GM23248 (cell line): ENCODE measurements around the gene PYGM. TPM values are rescaled to one million over a fixed set of nuclear protein-coding genes. Genes with fewer than 3 reads are reported as not detected.

Experiments
- DNase-seq: peaks from one replicate; pipeline ENCODE4 v3.0.0-alpha.2; 2015
- H2AFZ ChIP-seq: fragments of 200-600 bp; sonication (generic); 2 replicates; pipeline ENCODE4 v1.6.1; 2016; ENCODE audit warnings: antibody characterized with exemption
- H3F3A ChIP-seq: fragments of 200-600 bp; sonication (generic); 2 replicates; pipeline ENCODE4 v1.6.1; 2016; ENCODE audit warnings: mild to moderate bottlenecking, antibody characterized with exemption, mixed run types; ENCODE audit not compliant: insufficient read depth
- H3K27ac ChIP-seq: fragments of 200-600 bp; sonication (generic); 2 replicates; pipeline ENCODE4 v1.5.1; 2016; ENCODE audit warnings: mild to moderate bottlenecking
- H3K27me3 ChIP-seq: fragments of 200-600 bp; sonication (generic); replicated peaks from 2 replicates; pipeline ENCODE4 v1.6.1; 2016; ENCODE audit warnings: mild to moderate bottlenecking; ENCODE audit not compliant: insufficient read depth
- H3K36me3 ChIP-seq: fragments of 200-600 bp; sonication (generic); 2 replicates; pipeline ENCODE4 v1.6.1; 2016; ENCODE audit warnings: low read depth, mild to moderate bottlenecking
- H3K4me1 ChIP-seq: fragments of 200-600 bp; sonication (generic); 2 replicates; pipeline ENCODE4 v1.6.1; 2016; ENCODE audit warnings: mild to moderate bottlenecking; ENCODE audit not compliant: insufficient read depth
- H3K4me2 ChIP-seq: fragments of 200-600 bp; sonication (generic); one replicate; pipeline ENCODE4 v1.6.1; 2016; ENCODE audit warnings: mild to moderate bottlenecking; ENCODE audit not compliant: unreplicated experiment
- H3K4me3 ChIP-seq: fragments of 200-600 bp; sonication (generic); 2 replicates; pipeline ENCODE4 v1.5.1; 2016; ENCODE audit warnings: mild to moderate bottlenecking
- H3K79me2 ChIP-seq: fragments of 200-600 bp; sonication (generic); 2 replicates; pipeline ENCODE4 v1.6.1; 2016; ENCODE audit warnings: mild to moderate bottlenecking; ENCODE audit not compliant: insufficient read depth
- H3K9ac ChIP-seq: fragments of 200-600 bp; sonication (generic); 2 replicates; pipeline ENCODE4 v1.6.1; 2016; ENCODE audit warnings: mild to moderate bottlenecking
- H3K9me2 ChIP-seq: fragments of 200-600 bp; sonication (generic); 2 replicates; pipeline ENCODE4 v1.6.1; 2016; ENCODE audit warnings: mixed run types, mild to moderate bottlenecking, moderate library complexity; ENCODE audit not compliant: insufficient read depth
- H3K9me3 ChIP-seq: fragments of 200-600 bp; sonication (generic); one replicate; pipeline ENCODE4 v1.6.1; 2017; ENCODE audit warnings: low read depth
- H4K20me1 ChIP-seq: fragments of 200-600 bp; sonication (generic); 2 replicates; pipeline ENCODE4 v1.6.0; 2016; ENCODE audit not compliant: insufficient read depth
- EZH2 ChIP-seq: fragments of 200-600 bp; sonication (generic); IDR thresholded peaks from 2 replicates; pipeline ENCODE4 v1.6.1; 2018; ENCODE audit warnings: antibody characterized with exemption, mild to moderate bottlenecking; ENCODE audit not compliant: insufficient read depth, poor library complexity, severe bottlenecking
- EZH2phosphoT487 ChIP-seq: fragments of 200-600 bp; sonication (generic); IDR thresholded peaks from 2 replicates; pipeline ENCODE4 v1.6.1; 2018; ENCODE audit warnings: antibody characterized with exemption, moderate library complexity, mild to moderate bottlenecking, low read depth; ENCODE audit not compliant: insufficient read depth
- WGBS, 2 experiments: methylation state at CpG; one replicate each; pipeline ENCODE4 v1.1.6; 2015 to 2017; ENCODE audit warnings: low lambda C conversion rate in 2 of 2, low coverage in 1 of 2; ENCODE audit errors: missing lambda C conversion rate in 2 of 2; 5-methylcytosine and 5-hydroxymethylcytosine counted together
- in situ Hi-C: fragments of 300-500 bp; cut with MboI; formaldehyde crosslinking; loops from 2 replicates; pipeline ENCODE4 v1.15.0; 2020
- polyA plus RNA-seq: library from polyadenylated mRNA; unstranded; fragments of >200 nt; fragmentation: Nextera tagmentation; extraction: Ambion mirVana; gene quantifications from 2 replicates; pipeline ENCODE4 v1.2.1, GENCODE V29; 2016
- total RNA-seq: library from RNA; depleted of rRNA; stranded (reverse); fragments of >200 nt; shearing (Covaris generic); gene quantifications from 2 replicates; pipeline ENCODE4 v1.2.3, GENCODE V29; 2014

The PYGM gene
- total and polyA plus RNA-seq, 2 experiments from 2014 or later, result not detected

GRCh38 chr11:64723907-64724862, 35.6 kb downstream of the PYGM start:
- Histone ChIP-seq H3K9me3 (no peaks in the 10 kb centered on the region), H4K20me1 (no peaks in the 10 kb centered on the region), H2AFZ (no peak overlapping the region), H3K27me3 (peaks cover 21% of the 10 kb centered on the region), H3K36me3 (no peaks in the 10 kb centered on the region), H3K9ac (no peak overlapping the region), H3K27ac (no peak overlapping the region), H3K79me2 (no peaks in the 10 kb centered on the region), H3F3A (no peaks in the 10 kb centered on the region), H3K4me2 (no peak overlapping the region), H3K4me3 (no peak overlapping the region), H3K9me2 (no peaks in the 10 kb centered on the region), H3K4me1 (no peaks in the 10 kb centered on the region)
- 34 to 40% methylated on average over 9 of the region's 9 CpGs for WGBS, 2 experiments
- no peak for DNase-seq
- in situ Hi-C loops, result no loop called here
- no peak for TF ChIP-seq EZH2
- no peak for TF ChIP-seq EZH2phosphoT487

DNA sequence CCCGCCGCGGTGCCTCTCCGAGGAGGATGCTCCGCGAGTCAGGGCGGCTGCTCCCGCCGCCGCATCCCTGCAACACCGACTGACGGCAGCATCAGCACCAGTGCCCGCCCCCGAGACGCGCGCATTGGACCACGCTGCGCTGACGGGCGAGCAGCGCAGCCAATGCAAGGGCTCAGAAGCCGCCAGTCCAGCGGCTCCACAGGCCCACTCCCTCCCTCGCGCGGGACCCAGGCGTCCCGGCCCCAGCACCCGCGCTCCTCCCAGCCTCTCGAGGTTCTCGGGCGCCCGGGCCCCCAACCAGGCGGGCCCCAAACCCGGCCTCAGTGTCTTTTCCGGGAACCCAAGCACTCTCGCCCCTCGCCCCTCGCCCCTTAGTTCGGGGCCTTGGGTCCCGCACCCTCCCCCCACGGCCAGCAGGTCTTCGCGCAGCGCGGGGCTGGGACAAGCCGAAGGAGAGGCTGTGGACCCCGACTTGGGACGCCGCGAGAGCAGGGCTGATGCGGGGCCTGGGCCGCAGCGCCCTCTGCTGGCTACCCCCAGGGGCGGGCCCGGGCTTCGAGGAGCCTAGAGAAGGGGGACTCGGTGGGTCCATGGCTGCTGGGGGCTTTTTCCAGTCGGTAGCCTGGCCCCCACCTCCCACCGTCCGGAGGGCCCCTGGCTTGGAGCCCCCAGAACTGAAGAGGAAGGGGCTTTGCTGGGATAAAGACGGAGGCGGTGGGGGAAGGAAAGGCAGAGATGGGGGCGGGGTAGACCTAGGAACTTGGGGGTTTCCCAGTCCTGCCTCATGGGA, 36.5 kb downstream of the PYGM start, which contains the start of gene NRXN2:
NRXN2 (minus strand) TSS at position 81 of the 790 bp plus-strand sequence. CDS start 9,498 bp downstream, outside the sequence.
- Histone ChIP-seq H3K4me2 (peak within 1 kb of the TSS; percentile 98), H3K9me3 (no peaks in the 10 kb centered on the region), H4K20me1 (no peaks in the 10 kb centered on the region), H3K27ac (no peak within 1 kb of the TSS), H3K4me1 (no peaks in the 10 kb centered on the region), H2AFZ (peak within 1 kb of the TSS; percentile 100), H3K9ac (peak within 1 kb of the TSS; percentile 84), H3K27me3 (peaks cover 30% of the 10 kb centered on the region), H3K9me2 (no peaks in the 10 kb centered on the region), H3K79me2 (no peaks in the 10 kb centered on the region), H3F3A (no peaks in the 10 kb centered on the region), H3K36me3 (no peaks in the 10 kb centered on the region), H3K4me3 (peak within 1 kb of the TSS; percentile 89)
- TF ChIP-seq EZH2phosphoT487 (no peak), EZH2 (no peak)
- in situ Hi-C loops, result no loop called here
- peak; percentile 93 for DNase-seq
- WGBS, 2 experiments, result 5% methylated on average over 33 to 51 of the region's 66 CpGs

DNA sequence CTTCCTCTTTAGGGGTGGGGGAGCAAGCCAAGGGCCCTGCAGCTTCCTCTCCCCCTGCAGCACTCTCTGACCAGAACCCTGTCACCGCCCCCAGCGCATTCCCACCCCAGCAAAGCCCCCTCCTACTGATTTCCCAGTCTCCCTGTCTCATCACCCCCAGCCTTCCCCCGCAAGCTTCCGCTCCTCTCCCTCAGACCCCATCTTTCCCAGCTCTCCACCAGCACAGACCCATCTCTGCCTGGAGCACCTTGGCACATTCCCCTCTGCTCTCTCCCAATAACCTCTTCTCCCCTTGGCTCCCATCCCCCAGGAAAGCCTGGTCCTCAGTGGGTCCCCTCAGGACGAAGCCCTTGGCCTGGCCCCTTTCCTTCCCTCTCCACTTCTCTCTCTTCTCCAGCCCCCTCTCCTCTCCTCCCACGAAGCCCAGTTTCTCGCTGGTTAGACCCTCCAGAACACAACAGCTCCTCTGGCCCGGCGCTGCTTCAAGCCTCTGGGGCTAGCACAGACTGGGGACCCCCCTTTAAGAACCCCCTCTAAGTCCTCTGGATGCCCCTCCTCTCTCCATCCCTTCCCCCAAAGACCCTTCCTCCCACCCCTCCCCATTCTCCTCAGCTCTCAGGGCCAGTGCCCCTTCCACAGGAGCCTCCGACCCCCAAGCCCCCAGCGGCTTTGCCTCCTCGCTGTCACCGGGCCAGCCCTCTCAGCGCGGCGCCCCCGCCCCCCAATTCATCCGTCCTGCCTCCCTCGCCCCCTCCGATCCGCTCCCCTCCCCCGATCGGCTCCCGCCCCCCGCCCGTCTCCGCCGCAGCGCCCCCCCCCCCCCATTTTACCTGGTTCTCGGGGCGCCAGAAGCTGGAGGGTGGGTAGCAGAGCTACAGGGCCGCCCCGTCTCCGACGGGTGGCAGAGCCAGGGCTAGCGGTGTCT, 37.4 kb downstream of the PYGM start:
- Histone ChIP-seq H3K4me3 (no peak overlapping the region), H3K9me3 (no peaks in the 10 kb centered on the region), H3K79me2 (no peaks in the 10 kb centered on the region), H3K4me1 (no peaks in the 10 kb centered on the region), H3K27ac (no peak overlapping the region), H2AFZ (no peak overlapping the region), H3K36me3 (no peaks in the 10 kb centered on the region), H3K27me3 (peaks cover 39% of the 10 kb centered on the region), H3K4me2 (no peak overlapping the region), H3K9ac (no peak overlapping the region), H3K9me2 (no peaks in the 10 kb centered on the region), H4K20me1 (no peaks in the 10 kb centered on the region), H3F3A (no peaks in the 10 kb centered on the region)
- in situ Hi-C loops, result no loop called here
- no peak for TF ChIP-seq EZH2
- TF ChIP-seq EZH2phosphoT487, result no peak
- 3 to 9% methylated on average over 18 to 36 of the region's 36 CpGs for WGBS, 2 experiments
- DNase-seq, result no peak

DNA sequence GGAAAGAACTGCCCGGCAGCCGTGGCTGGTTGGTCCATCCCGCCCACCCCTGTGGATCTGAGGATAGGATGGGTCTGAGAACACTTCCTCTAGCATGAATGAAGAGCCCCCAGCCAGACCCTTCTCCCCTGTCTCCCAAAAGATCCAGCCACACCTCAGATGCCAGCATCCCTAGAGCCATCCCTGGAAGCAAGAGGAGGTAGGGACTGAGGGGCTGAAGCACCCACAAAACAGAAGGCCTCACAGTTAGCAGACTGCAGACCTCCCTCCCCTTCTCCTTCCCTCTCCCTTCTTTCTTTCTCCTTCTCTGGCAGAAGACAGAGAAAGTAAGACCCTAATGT, 38.4 kb downstream of the PYGM start:
- H3K4me1 ChIP-seq, result no peaks in the 10 kb centered on the region
- no peak overlapping the region for H3K9ac ChIP-seq
- no peak for DNase-seq
- H3K4me2 ChIP-seq, result no peak overlapping the region
- TF ChIP-seq EZH2, result no peak
- TF ChIP-seq EZH2phosphoT487, result no peak
- H4K20me1 ChIP-seq, result no peaks in the 10 kb centered on the region
- no peak overlapping the region for H3K27ac ChIP-seq
- H3K27me3 ChIP-seq, result peaks cover 43% of the 10 kb centered on the region
- H3K36me3 ChIP-seq, result no peaks in the 10 kb centered on the region
- H3K9me3 ChIP-seq, result no peaks in the 10 kb centered on the region
- no peak overlapping the region for H2AFZ ChIP-seq
- 7 to 19% methylated on average over 3 of the region's 3 CpGs for WGBS, 2 experiments
- H3K4me3 ChIP-seq, result no peak overlapping the region
- no peaks in the 10 kb centered on the region for H3K9me2 ChIP-seq
- no peaks in the 10 kb centered on the region for H3K79me2 ChIP-seq
- in situ Hi-C loops, result no loop called here
- H3F3A ChIP-seq, result no peaks in the 10 kb centered on the region
